ENCODE results near the gene USP30. TPM values are rescaled to one million over a fixed set of nuclear protein-coding genes. Genes with fewer than 3 reads are reported as not detected.

USP30 gene
- total and polyA plus RNA-seq, 12 donors = 9.3 to 36.1 (median 23.8) TPM

DNA sequence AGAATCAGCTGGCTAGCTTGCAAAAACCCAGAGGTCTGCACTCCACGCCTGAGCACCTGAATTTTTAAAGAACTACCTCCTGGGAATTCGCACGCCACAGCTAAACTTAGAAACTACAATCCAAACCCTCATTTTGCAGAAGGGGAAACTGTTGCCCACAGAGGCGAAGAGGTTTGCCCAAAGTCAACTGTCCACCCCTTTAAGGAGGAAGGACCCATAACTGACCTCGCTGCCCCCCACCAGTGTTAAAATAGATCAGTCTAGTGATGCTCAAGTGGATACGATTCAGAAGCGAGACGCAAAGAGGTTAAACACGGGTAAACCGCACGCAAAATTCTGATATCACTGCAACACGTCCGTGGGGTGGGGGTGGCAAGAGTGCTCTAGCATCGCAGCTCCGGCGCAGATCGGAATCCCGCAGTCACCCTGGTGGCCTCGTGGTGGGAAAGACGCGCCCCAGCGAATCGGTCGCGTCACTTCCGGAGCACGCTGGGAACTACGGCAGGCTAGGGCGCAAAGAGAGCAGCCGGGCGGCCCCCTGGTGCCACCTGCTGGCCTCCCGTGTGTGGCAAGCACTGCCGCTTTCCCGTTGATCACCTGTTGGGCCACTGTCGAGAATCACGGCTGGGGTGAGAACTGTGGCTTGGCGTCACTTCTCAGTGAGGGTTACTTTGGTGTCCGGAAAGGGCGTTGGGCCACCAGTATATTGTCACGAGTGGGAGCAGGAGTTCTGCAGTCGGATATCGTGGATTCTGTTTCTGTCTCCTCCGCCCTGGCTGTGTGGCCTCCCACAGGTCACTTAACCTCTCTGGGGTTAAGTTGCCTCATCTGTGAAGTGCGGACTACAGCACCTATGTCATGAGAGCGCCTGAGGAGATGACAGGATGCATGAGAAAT is 40.9 kb downstream of the USP30 start, which contains the start of gene ALKBH2:
ALKBH2 (minus strand) TSS at position 451 of the 897 bp plus-strand sequence. CDS start 686 bp downstream, outside the sequence.
- peak within 1 kb of the TSS in 3 of 4 donors; percentile 31 to 59 (median 56) for H3K4me3 ChIP-seq
- intact Hi-C loops (cut with DNase I) = no loop called here
- TF ChIP-seq, protein P1, sequence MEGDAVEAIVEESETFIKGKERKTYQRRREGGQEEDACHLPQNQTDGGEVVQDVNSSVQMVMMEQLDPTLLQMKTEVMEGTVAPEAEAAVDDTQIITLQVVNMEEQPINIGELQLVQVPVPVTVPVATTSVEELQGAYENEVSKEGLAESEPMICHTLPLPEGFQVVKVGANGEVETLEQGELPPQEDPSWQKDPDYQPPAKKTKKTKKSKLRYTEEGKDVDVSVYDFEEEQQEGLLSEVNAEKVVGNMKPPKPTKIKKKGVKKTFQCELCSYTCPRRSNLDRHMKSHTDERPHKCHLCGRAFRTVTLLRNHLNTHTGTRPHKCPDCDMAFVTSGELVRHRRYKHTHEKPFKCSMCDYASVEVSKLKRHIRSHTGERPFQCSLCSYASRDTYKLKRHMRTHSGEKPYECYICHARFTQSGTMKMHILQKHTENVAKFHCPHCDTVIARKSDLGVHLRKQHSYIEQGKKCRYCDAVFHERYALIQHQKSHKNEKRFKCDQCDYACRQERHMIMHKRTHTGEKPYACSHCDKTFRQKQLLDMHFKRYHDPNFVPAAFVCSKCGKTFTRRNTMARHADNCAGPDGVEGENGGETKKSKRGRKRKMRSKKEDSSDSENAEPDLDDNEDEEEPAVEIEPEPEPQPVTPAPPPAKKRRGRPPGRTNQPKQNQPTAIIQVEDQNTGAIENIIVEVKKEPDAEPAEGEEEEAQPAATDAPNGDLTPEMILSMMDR (IDR thresholded peaks at IDR 0.05) = peak; percentile 96 to 98 (median 98)
- peak in 1 of 2 donors; percentile 74 for TF ChIP-seq POLR2A (IDR thresholded peaks at IDR 0.05)
- no peaks in the 10 kb centered on the region for H3K27me3 ChIP-seq
- peaks cover 13 to 21% of the 10 kb centered on the region in 2 donors for H3K4me1 ChIP-seq (replicated peaks in 1 of 2)
- peaks cover 0 to 8% of the 10 kb centered on the region in 2 donors for H3K36me3 ChIP-seq (replicated peaks in 1 of 2)
- DNase-seq = peak; percentile 91 to 98 (median 95)
- H3K9me3 ChIP-seq (replicated peaks in 1 of 3) = no peaks in the 10 kb centered on the region
- peak within 1 kb of the TSS in 3 of 5 donors; percentile 28 to 81 (median 42) for H3K27ac ChIP-seq
- WGBS, 4 donors = 6 to 27% (median 7%) methylated on average over 11 to 45 of the region's 45 CpGs

DNA sequence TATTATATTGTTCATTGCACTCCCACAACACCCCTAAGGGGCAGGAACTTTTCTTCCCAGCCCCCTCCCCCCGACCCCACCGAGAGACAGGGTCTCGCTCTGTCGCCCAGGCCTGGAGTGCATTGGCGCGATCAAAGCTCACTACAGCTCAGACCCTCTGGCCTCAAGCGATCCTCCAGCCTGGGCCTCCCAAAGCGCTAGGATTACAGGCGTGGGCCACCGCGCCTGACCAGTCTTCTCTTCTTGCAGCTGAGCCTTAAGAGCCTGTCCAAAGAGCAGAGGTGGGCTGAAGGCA is 44.7 kb downstream of the USP30 start:
- Histone ChIP-seq H3K4me3 (no peak overlapping the region), H3K27ac (no peak overlapping the region), H3K4me1 (replicated peaks in 1 of 2) (peaks cover 24 to 45% of the 10 kb centered on the region in 2 donors), H3K9me3 (replicated peaks in 1 of 3) (no peaks in the 10 kb centered on the region), H3K36me3 (replicated peaks in 1 of 2) (peaks cover 0 to 4% of the 10 kb centered on the region in 2 donors), H3K27me3 (no peaks in the 10 kb centered on the region)
- 29 to 61% (median 38%) methylated on average over 7 to 11 of the region's 11 CpGs for WGBS, 4 donors
- DNase-seq = no peak
- TF ChIP-seq POLR2A (IDR thresholded peaks at IDR 0.05) = no peak
- TF ChIP-seq, protein P1 (IDR thresholded peaks at IDR 0.05) = no peak
- intact Hi-C loops (cut with DNase I) = no loop called here

DNA sequence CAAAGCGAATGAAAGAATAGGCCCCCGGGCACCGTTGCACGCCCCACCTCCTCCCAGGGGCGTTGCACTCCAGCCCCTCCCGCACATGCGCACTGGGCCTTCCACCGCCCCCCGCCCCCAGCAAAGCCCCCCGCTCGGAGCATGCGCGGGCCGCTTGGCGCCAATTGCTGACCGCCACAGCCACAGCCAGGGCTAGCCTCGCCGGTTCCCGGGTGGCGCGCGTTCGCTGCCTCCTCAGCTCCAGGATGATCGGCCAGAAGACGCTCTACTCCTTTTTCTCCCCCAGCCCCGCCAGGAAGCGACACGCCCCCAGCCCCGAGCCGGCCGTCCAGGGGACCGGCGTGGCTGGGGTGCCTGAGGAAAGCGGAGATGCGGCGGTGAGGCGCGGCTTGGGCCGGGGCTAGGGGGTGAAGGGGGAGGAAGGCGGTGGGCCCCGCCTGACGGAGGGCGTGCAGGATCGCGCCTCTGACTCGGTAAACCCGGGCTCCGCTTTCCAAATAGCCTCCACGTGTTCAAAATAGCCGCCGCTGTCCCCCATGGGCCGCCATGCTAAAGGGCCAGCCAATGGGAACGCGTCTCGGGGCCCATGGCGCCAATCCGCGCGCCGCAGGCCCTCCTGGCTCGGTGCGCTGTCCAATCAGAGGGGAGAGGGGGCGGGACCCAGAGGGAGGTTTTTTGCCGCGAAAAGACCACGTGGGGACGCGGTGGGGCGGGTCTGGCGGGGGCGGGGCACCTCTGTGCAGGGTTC is 45.2 kb downstream of the USP30 start, which contains the start of gene UNG:
UNG (plus strand) TSS at position 163 of the 748 bp plus-strand sequence; CDS start at position 246, 83 bp downstream.
- Histone ChIP-seq H3K36me3 (replicated peaks in 1 of 2) (peaks cover 0 to 9% of the 10 kb centered on the region in 2 donors), H3K4me1 (replicated peaks in 1 of 2) (peaks cover 27 to 45% of the 10 kb centered on the region in 2 donors), H3K27me3 (no peaks in the 10 kb centered on the region), H3K4me3 (peak within 1 kb of the TSS; percentile 23 to 71 (median 58)), H3K9me3 (replicated peaks in 1 of 3) (no peaks in the 10 kb centered on the region), H3K27ac (peak within 1 kb of the TSS; percentile 79 to 94 (median 89))
- peak; percentile 98 to 99 (median 98) for DNase-seq
- WGBS, 4 donors = 0 to 2% (median 0%) methylated on average over 7 to 71 of the region's 71 CpGs
- no peak for TF ChIP-seq POLR2A (IDR thresholded peaks at IDR 0.05)
- TF ChIP-seq, protein P1 (IDR thresholded peaks at IDR 0.05) = no peak
- intact Hi-C loops (cut with DNase I) = no loop called here

DNA sequence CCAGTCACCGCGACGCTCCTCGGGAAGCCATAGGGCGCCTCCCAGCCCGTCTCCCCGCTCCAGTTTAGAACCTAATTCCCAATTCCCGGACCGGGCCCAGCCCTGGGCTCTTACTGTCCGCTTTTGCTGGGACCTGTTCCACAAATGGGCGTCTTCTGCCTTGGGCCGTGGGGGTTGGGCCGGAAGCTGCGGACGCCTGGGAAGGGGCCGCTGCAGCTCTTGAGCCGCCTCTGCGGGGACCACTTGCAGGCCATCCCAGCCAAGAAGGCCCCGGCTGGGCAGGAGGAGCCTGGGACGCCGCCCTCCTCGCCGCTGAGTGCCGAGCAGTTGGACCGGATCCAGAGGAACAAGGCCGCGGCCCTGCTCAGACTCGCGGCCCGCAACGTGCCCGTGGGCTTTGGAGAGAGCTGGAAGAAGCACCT is 45.8 kb downstream of the USP30 start:
- Histone ChIP-seq H3K4me1 (replicated peaks in 1 of 2) (peaks cover 23 to 46% of the 10 kb centered on the region in 2 donors), H3K4me3 (peak overlapping the region; percentile 23 to 71 (median 58)), H3K9me3 (replicated peaks in 1 of 3) (no peaks in the 10 kb centered on the region), H3K27me3 (no peaks in the 10 kb centered on the region), H3K36me3 (replicated peaks in 1 of 2) (peaks cover 0 to 15% of the 10 kb centered on the region in 2 donors), H3K27ac (peak overlapping the region; percentile 79 to 94 (median 89))
- peak; percentile 77 to 88 (median 84) for DNase-seq
- 0 to 1% (median 0%) methylated on average over 11 to 32 of the region's 32 CpGs for WGBS, 4 donors
- peak; percentile 47 to 82 for TF ChIP-seq POLR2A (IDR thresholded peaks at IDR 0.05)
- TF ChIP-seq, protein P1 (IDR thresholded peaks at IDR 0.05) = no peak
- intact Hi-C loops (cut with DNase I) = no loop called here

All from adrenal gland (tissue), 12 donors.